ENCODE results near the gene ADORA2A. TPM values are rescaled to one million over a fixed set of nuclear protein-coding genes. Genes with fewer than 3 reads are reported as not detected.

ADORA2A gene
- 0.34 and 0.64 TPM in 2 replicates for total RNA-seq

GRCh38 chr22:24427500-24428164 is at the start of gene ADORA2A:
Gene ADORA2A (plus strand): TSS chr22:24427599. CDS start chr22:24433405, 5,806 bp downstream.

Other genes with a start within 250 kb of the ADORA2A start
- under 0.01 and 0.36 TPM in 2 replicates for gene SUSD2, start 246.1 kb upstream of the ADORA2A start, total RNA-seq
- gene GGT5, start 182.5 kb upstream of the ADORA2A start, total RNA-seq: under 0.01 TPM in 1 of 2 replicates, not detected in the other
- gene SPECC1L, start 156.8 kb upstream of the ADORA2A start, total RNA-seq: 39.3 and 55.7 TPM in 2 replicates
- not detected in 2 replicates for gene UPB1, start 67.7 kb downstream of the ADORA2A start, total RNA-seq
- gene GUCD1, start 127.5 kb downstream of the ADORA2A start, total RNA-seq: 90.9 and 108 TPM in 2 replicates
- 165 and 200 TPM in 2 replicates for gene SNRPD3, start 128.4 kb downstream of the ADORA2A start, total RNA-seq
- 4.2 and 6.5 TPM in 2 replicates for gene LRRC75B, start 165.5 kb downstream of the ADORA2A start, total RNA-seq
- gene GGT1, start 175.6 kb downstream of the ADORA2A start, total RNA-seq: 7.3 and 7.9 TPM in 2 replicates